ENCODE results near the gene NADK.
A peak's percentile ranks its signal among the peaks of the same experiment; 100 is the strongest.

NADK gene

GRCh38 chr1:1773874-1774273 is 4.4 kb downstream of the NADK start:
- Histone ChIP-seq H3K9ac (ENCODE audit: low read length) (no peak overlapping the region), H3K4me3 (ENCODE audit: low read length) (no peak overlapping the region), H3K36me3 (ENCODE audit: control insufficient read depth, insufficient read depth, low read length) (no peaks in the 10 kb centered on the region), H3K9me3 (ENCODE audit: control insufficient read depth, low read length) (no peaks in the 10 kb centered on the region), H3K27me3 (ENCODE audit: control insufficient read depth, insufficient read depth, low read length) (no peaks in the 10 kb centered on the region), H3K4me1 (ENCODE audit: control insufficient read depth, insufficient read depth, low read length) (peaks cover 20% of the 10 kb centered on the region)

- Histone ChIP-seq H3K9me3 (ENCODE audit: control insufficient read depth, low read length) (no peaks in the 10 kb centered on the region), H3K27me3 (ENCODE audit: control insufficient read depth, insufficient read depth, low read length) (no peaks in the 10 kb centered on the region), H3K4me1 (ENCODE audit: control insufficient read depth, insufficient read depth, low read length) (peaks cover 10% of the 10 kb centered on the region), H3K4me3 (ENCODE audit: low read length) (no peak overlapping the region), H3K9ac (ENCODE audit: low read length) (no peak overlapping the region), H3K36me3 (ENCODE audit: control insufficient read depth, insufficient read depth, low read length) (no peaks in the 10 kb centered on the region)
These were observed 7.2 kb downstream of the NADK start for GRCh38 chr1:1771096-1771495.

GRCh38 chr1:1770102-1770501 is 8.2 kb downstream of the NADK start:
- Histone ChIP-seq H3K27me3 (ENCODE audit: control insufficient read depth, insufficient read depth, low read length) (no peaks in the 10 kb centered on the region), H3K9ac (ENCODE audit: low read length) (no peak overlapping the region), H3K4me1 (ENCODE audit: control insufficient read depth, insufficient read depth, low read length) (peaks cover under 1% of the 10 kb centered on the region), H3K9me3 (ENCODE audit: control insufficient read depth, low read length) (no peaks in the 10 kb centered on the region), H3K4me3 (ENCODE audit: low read length) (no peak overlapping the region), H3K36me3 (ENCODE audit: control insufficient read depth, insufficient read depth, low read length) (no peaks in the 10 kb centered on the region)

GRCh38 chr1:1768249-1768992 is 9.8 kb downstream of the NADK start:
- Histone ChIP-seq H3K4me1 (ENCODE audit: control insufficient read depth, insufficient read depth, low read length) (no peaks in the 10 kb centered on the region), H3K9me3 (ENCODE audit: control insufficient read depth, low read length) (no peaks in the 10 kb centered on the region), H3K27me3 (ENCODE audit: control insufficient read depth, insufficient read depth, low read length) (no peaks in the 10 kb centered on the region), H3K36me3 (ENCODE audit: control insufficient read depth, insufficient read depth, low read length) (peaks cover 10% of the 10 kb centered on the region), H3K9ac (ENCODE audit: low read length) (no peak overlapping the region), H3K4me3 (ENCODE audit: low read length) (no peak overlapping the region)

- Histone ChIP-seq H3K4me1 (ENCODE audit: control insufficient read depth, insufficient read depth, low read length) (peaks cover 2% of the 10 kb centered on the region), H3K27me3 (ENCODE audit: control insufficient read depth, insufficient read depth, low read length) (no peaks in the 10 kb centered on the region), H3K4me3 (ENCODE audit: low read length) (no peak overlapping the region), H3K9me3 (ENCODE audit: control insufficient read depth, low read length) (no peaks in the 10 kb centered on the region), H3K9ac (ENCODE audit: low read length) (no peak overlapping the region), H3K36me3 (ENCODE audit: control insufficient read depth, insufficient read depth, low read length) (peaks cover 29% of the 10 kb centered on the region)
These were observed 13.3 kb downstream of the NADK start for GRCh38 chr1:1764876-1765470.

- peaks cover 12% of the 10 kb centered on the region for H3K4me1 ChIP-seq (ENCODE audit: control insufficient read depth, insufficient read depth, low read length)
- H3K27me3 ChIP-seq (ENCODE audit: control insufficient read depth, insufficient read depth, low read length): no peaks in the 10 kb centered on the region
- peaks cover 29% of the 10 kb centered on the region for H3K36me3 ChIP-seq (ENCODE audit: control insufficient read depth, insufficient read depth, low read length)
- H3K9me3 ChIP-seq (ENCODE audit: control insufficient read depth, low read length): no peaks in the 10 kb centered on the region
- no peak overlapping the region for H3K4me3 ChIP-seq (ENCODE audit: low read length)
- no peak overlapping the region for H3K9ac ChIP-seq (ENCODE audit: low read length)
These were observed 14.3 kb downstream of the NADK start for GRCh38 chr1:1763657-1764621.

- peaks cover 29% of the 10 kb centered on the region for H3K36me3 ChIP-seq (ENCODE audit: control insufficient read depth, insufficient read depth, low read length)
- no peaks in the 10 kb centered on the region for H3K9me3 ChIP-seq (ENCODE audit: control insufficient read depth, low read length)
- H3K9ac ChIP-seq (ENCODE audit: low read length): no peak overlapping the region
- H3K4me3 ChIP-seq (ENCODE audit: low read length): no peak overlapping the region
- peaks cover 29% of the 10 kb centered on the region for H3K4me1 ChIP-seq (ENCODE audit: control insufficient read depth, insufficient read depth, low read length)
- no peaks in the 10 kb centered on the region for H3K27me3 ChIP-seq (ENCODE audit: control insufficient read depth, insufficient read depth, low read length)
These were observed 16.5 kb downstream of the NADK start for GRCh38 chr1:1761504-1762376.

GRCh38 chr1:1760715-1761114 is 17.6 kb downstream of the NADK start:
- no peaks in the 10 kb centered on the region for H3K9me3 ChIP-seq (ENCODE audit: control insufficient read depth, low read length)
- peaks cover 34% of the 10 kb centered on the region for H3K36me3 ChIP-seq (ENCODE audit: control insufficient read depth, insufficient read depth, low read length)
- H3K9ac ChIP-seq (ENCODE audit: low read length): no peak overlapping the region
- no peaks in the 10 kb centered on the region for H3K27me3 ChIP-seq (ENCODE audit: control insufficient read depth, insufficient read depth, low read length)
- H3K4me3 ChIP-seq (ENCODE audit: low read length): no peak overlapping the region
- peaks cover 29% of the 10 kb centered on the region for H3K4me1 ChIP-seq (ENCODE audit: control insufficient read depth, insufficient read depth, low read length)

GRCh38 chr1:1760345-1760650 is 18.0 kb downstream of the NADK start:
- Histone ChIP-seq H3K9me3 (ENCODE audit: control insufficient read depth, low read length) (no peaks in the 10 kb centered on the region), H3K4me1 (ENCODE audit: control insufficient read depth, insufficient read depth, low read length) (peaks cover 29% of the 10 kb centered on the region), H3K9ac (ENCODE audit: low read length) (no peak overlapping the region), H3K36me3 (ENCODE audit: control insufficient read depth, insufficient read depth, low read length) (peaks cover 34% of the 10 kb centered on the region), H3K27me3 (ENCODE audit: control insufficient read depth, insufficient read depth, low read length) (no peaks in the 10 kb centered on the region), H3K4me3 (ENCODE audit: low read length) (no peak overlapping the region)

- H3K4me1 ChIP-seq (ENCODE audit: control insufficient read depth, insufficient read depth, low read length): peaks cover 29% of the 10 kb centered on the region
- peak overlapping the region; percentile 60 for H3K9ac ChIP-seq (ENCODE audit: low read length)
- H3K4me3 ChIP-seq (ENCODE audit: low read length): no peak overlapping the region
- no peaks in the 10 kb centered on the region for H3K27me3 ChIP-seq (ENCODE audit: control insufficient read depth, insufficient read depth, low read length)
- H3K9me3 ChIP-seq (ENCODE audit: control insufficient read depth, low read length): no peaks in the 10 kb centered on the region
- peaks cover 34% of the 10 kb centered on the region for H3K36me3 ChIP-seq (ENCODE audit: control insufficient read depth, insufficient read depth, low read length)
These were observed 18.6 kb downstream of the NADK start for GRCh38 chr1:1759456-1760344.
